Activated T-helper 2 cell treated with anti-CD3 and anti-CD28 coated beads, Interferon-gamma antibody, Interleukin-2, Interleukin-4, amounts not matched to agents 10 μg/mL and 5 μg/mL and 100 μg/mL, durations not matched to agents 14 hours and 24 hours and 36 hours (primary cell): ENCODE measurements around the gene EPB41L2. TPM values are rescaled to one million over a fixed set of nuclear protein-coding genes. Genes with fewer than 3 reads are reported as not detected.

ENCODE experiments used
- DNase-seq: peaks from one replicate; pipeline ENCODE4 v3.0.0; 2021; ENCODE audit warnings: low spot score
- H3K27ac Mint-ChIP-seq: one replicate; pipeline ENCODE4 v1.8.0; 2021; ENCODE audit warnings: mixed read lengths
- H3K27me3 Mint-ChIP-seq: one replicate; pipeline ENCODE4 v1.8.0; 2021; ENCODE audit warnings: low read depth, mixed read lengths
- H3K36me3 Mint-ChIP-seq: one replicate; pipeline ENCODE4 v1.8.0; 2021; ENCODE audit warnings: low read depth, mixed read lengths
- H3K4me1 Mint-ChIP-seq: one replicate; pipeline ENCODE4 v1.8.0; 2021; ENCODE audit warnings: low read depth, mixed read lengths
- H3K4me3 Mint-ChIP-seq: one replicate; pipeline ENCODE4 v1.8.0; 2021; ENCODE audit warnings: low read depth, mild to moderate bottlenecking, moderate library complexity, mixed read lengths
- H3K9me3 Mint-ChIP-seq: one replicate; pipeline ENCODE4 v1.8.0; 2021; ENCODE audit warnings: mixed read lengths
- intact Hi-C: fragments of 100-400 bp; cut with micrococcal nuclease; formaldehyde crosslinking; loops from one replicate; pipeline ENCODE4 v1.15.1; 2023
- total RNA-seq: library from RNA; stranded (reverse); gene quantifications from 2 replicates; pipeline ENCODE4 v1.2.3, GENCODE V29; 2022

EPB41L2 gene
- total RNA-seq, 1 donor from 2014 or later: 20.8 TPM

GRCh38 chr6:130969791-130970491, 93.1 kb downstream of the EPB41L2 start:
- H3K4me3 Mint-ChIP-seq: no peak overlapping the region
- no peaks in the 10 kb centered on the region for H3K9me3 Mint-ChIP-seq
- H3K4me1 Mint-ChIP-seq: peaks cover 1% of the 10 kb centered on the region
- no peak for DNase-seq
- no peak overlapping the region for H3K27ac Mint-ChIP-seq
- intact Hi-C loops: no loop called here
- H3K27me3 Mint-ChIP-seq: no peaks in the 10 kb centered on the region
- H3K36me3 Mint-ChIP-seq: no peaks in the 10 kb centered on the region

- peaks cover 1% of the 10 kb centered on the region for H3K4me1 Mint-ChIP-seq
- H3K27ac Mint-ChIP-seq: no peak overlapping the region
- intact Hi-C loops: no loop called here
- no peaks in the 10 kb centered on the region for H3K9me3 Mint-ChIP-seq
- no peaks in the 10 kb centered on the region for H3K36me3 Mint-ChIP-seq
- no peaks in the 10 kb centered on the region for H3K27me3 Mint-ChIP-seq
- DNase-seq: no peak
- H3K4me3 Mint-ChIP-seq: no peak overlapping the region
These were observed 93.9 kb downstream of the EPB41L2 start for GRCh38 chr6:130969166-130969565.

- no peaks in the 10 kb centered on the region for H3K36me3 Mint-ChIP-seq
- H3K4me3 Mint-ChIP-seq: no peak overlapping the region
- H3K9me3 Mint-ChIP-seq: no peaks in the 10 kb centered on the region
- no peaks in the 10 kb centered on the region for H3K27me3 Mint-ChIP-seq
- intact Hi-C loops: no loop called here
- H3K27ac Mint-ChIP-seq: no peak overlapping the region
- no peak for DNase-seq
- H3K4me1 Mint-ChIP-seq: no peaks in the 10 kb centered on the region
These were observed 94.6 kb downstream of the EPB41L2 start for GRCh38 chr6:130968476-130968875.

- no peaks in the 10 kb centered on the region for H3K36me3 Mint-ChIP-seq
- H3K4me3 Mint-ChIP-seq: no peak overlapping the region
- no peaks in the 10 kb centered on the region for H3K27me3 Mint-ChIP-seq
- H3K27ac Mint-ChIP-seq: no peak overlapping the region
- no peaks in the 10 kb centered on the region for H3K9me3 Mint-ChIP-seq
- intact Hi-C loops: no loop called here
- no peaks in the 10 kb centered on the region for H3K4me1 Mint-ChIP-seq
- no peak for DNase-seq
These were observed 95.3 kb downstream of the EPB41L2 start for GRCh38 chr6:130967502-130968445.

- Mint-ChIP-seq H3K4me3 (no peak overlapping the region), H3K36me3 (no peaks in the 10 kb centered on the region), H3K4me1 (no peaks in the 10 kb centered on the region), H3K27me3 (no peaks in the 10 kb centered on the region), H3K9me3 (no peaks in the 10 kb centered on the region), H3K27ac (no peak overlapping the region)
- no peak for DNase-seq
- intact Hi-C loops: no loop called here
These were observed 96.6 kb downstream of the EPB41L2 start for GRCh38 chr6:130966344-130966980.

GRCh38 chr6:130965656-130966055, 97.4 kb downstream of the EPB41L2 start:
- intact Hi-C loops: no loop called here
- Mint-ChIP-seq H3K9me3 (no peaks in the 10 kb centered on the region), H3K27ac (no peak overlapping the region), H3K36me3 (no peaks in the 10 kb centered on the region), H3K4me1 (no peaks in the 10 kb centered on the region), H3K27me3 (no peaks in the 10 kb centered on the region), H3K4me3 (no peak overlapping the region)
- DNase-seq: no peak

- H3K36me3 Mint-ChIP-seq: no peaks in the 10 kb centered on the region
- intact Hi-C loops: no loop called here
- no peaks in the 10 kb centered on the region for H3K4me1 Mint-ChIP-seq
- H3K4me3 Mint-ChIP-seq: no peak overlapping the region
- no peaks in the 10 kb centered on the region for H3K9me3 Mint-ChIP-seq
- no peaks in the 10 kb centered on the region for H3K27me3 Mint-ChIP-seq
- H3K27ac Mint-ChIP-seq: no peak overlapping the region
- no peak for DNase-seq
These were observed 98.0 kb downstream of the EPB41L2 start for GRCh38 chr6:130964808-130965604.

- no peaks in the 10 kb centered on the region for H3K4me1 Mint-ChIP-seq
- intact Hi-C loops: no loop called here
- H3K27me3 Mint-ChIP-seq: no peaks in the 10 kb centered on the region
- H3K4me3 Mint-ChIP-seq: no peak overlapping the region
- no peaks in the 10 kb centered on the region for H3K9me3 Mint-ChIP-seq
- H3K27ac Mint-ChIP-seq: no peak overlapping the region
- DNase-seq: no peak
- H3K36me3 Mint-ChIP-seq: no peaks in the 10 kb centered on the region
These were observed 98.8 kb downstream of the EPB41L2 start for GRCh38 chr6:130964289-130964688.

- DNase-seq: no peak
- no peaks in the 10 kb centered on the region for H3K36me3 Mint-ChIP-seq
- H3K4me1 Mint-ChIP-seq: no peaks in the 10 kb centered on the region
- intact Hi-C loops: no loop called here
- no peaks in the 10 kb centered on the region for H3K9me3 Mint-ChIP-seq
- H3K4me3 Mint-ChIP-seq: no peak overlapping the region
- no peak overlapping the region for H3K27ac Mint-ChIP-seq
- H3K27me3 Mint-ChIP-seq: no peaks in the 10 kb centered on the region
These were observed 100.1 kb downstream of the EPB41L2 start for GRCh38 chr6:130962966-130963365.

GRCh38 chr6:130961148-130961547, 101.9 kb downstream of the EPB41L2 start:
- Mint-ChIP-seq H3K27me3 (no peaks in the 10 kb centered on the region), H3K9me3 (no peaks in the 10 kb centered on the region), H3K4me1 (no peaks in the 10 kb centered on the region)

GRCh38 chr6:130959951-130960350, 103.1 kb downstream of the EPB41L2 start:
- DNase-seq: no peak
- no peak overlapping the region for H3K27ac Mint-ChIP-seq
- no peaks in the 10 kb centered on the region for H3K36me3 Mint-ChIP-seq
- intact Hi-C loops: no loop called here
- no peaks in the 10 kb centered on the region for H3K4me1 Mint-ChIP-seq
- H3K27me3 Mint-ChIP-seq: no peaks in the 10 kb centered on the region
- H3K9me3 Mint-ChIP-seq: no peaks in the 10 kb centered on the region
- H3K4me3 Mint-ChIP-seq: no peak overlapping the region

More at GRCh38 chr6:130961148-130961547, 101.9 kb downstream of the EPB41L2 start:
- DNase-seq: no peak
- H3K4me3 Mint-ChIP-seq: no peak overlapping the region
- intact Hi-C loops: no loop called here
- no peaks in the 10 kb centered on the region for H3K36me3 Mint-ChIP-seq
- H3K27ac Mint-ChIP-seq: no peak overlapping the region

GRCh38 chr6:130958468-130958867, 104.6 kb downstream of the EPB41L2 start:
- H3K9me3 Mint-ChIP-seq: no peaks in the 10 kb centered on the region
- no peaks in the 10 kb centered on the region for H3K27me3 Mint-ChIP-seq
- no peaks in the 10 kb centered on the region for H3K36me3 Mint-ChIP-seq
- H3K27ac Mint-ChIP-seq: no peak overlapping the region
- DNase-seq: no peak
- H3K4me1 Mint-ChIP-seq: no peaks in the 10 kb centered on the region
- intact Hi-C loops: no loop called here
- no peak overlapping the region for H3K4me3 Mint-ChIP-seq
